GM18507 (cell line): ENCODE data around the gene ATAD3C.
A peak's percentile ranks its signal among the peaks of the same experiment; 100 is the strongest.
"Not testable (repeated sequence)": the region's sequence is repeated elsewhere in the genome, so short reads cannot be mapped to it uniquely, and the experiment has no call there.

Source experiments
- DNase-seq: peaks from one replicate; pipeline ENCODE4 v3.0.0; 2011; ENCODE audit warnings: low read depth; ENCODE audit not compliant: insufficient read length; ENCODE audit errors: extremely low spot score
- FAIRE-seq: peaks from 2 replicates; lab custom pipeline; 2011; peaks lifted over from hg19 to GRCh38; lab: Jason Lieb, UNC

ATAD3C gene

GRCh38 chr1:1418464-1419362 lies 30.8 kb upstream of the ATAD3C start:
- FAIRE-seq (peak; percentile 89), DNase-seq (no peak)

GRCh38 chr1:1419363-1419812 lies 30.1 kb upstream of the ATAD3C start:
- FAIRE-seq (no peak), DNase-seq (no peak)

- DNase-seq (no peak), FAIRE-seq (no peak)
Observed at GRCh38 chr1:1419813-1420653, 29.5 kb upstream of the ATAD3C start.

- no peak for DNase-seq
- FAIRE-seq: no peak
Observed at GRCh38 chr1:1420654-1421141, 28.8 kb upstream of the ATAD3C start.

- FAIRE-seq (no peak), DNase-seq (no peak)
Observed at GRCh38 chr1:1421147-1421906, 28.2 kb upstream of the ATAD3C start, which contains the start of gene ANKRD65. Gene ANKRD65 (minus strand): TSS chr1:1421276. CDS start chr1:1421005, 271 bp downstream.

GRCh38 chr1:1421907-1422464 lies 27.5 kb upstream of the ATAD3C start:
- DNase-seq: no peak

GRCh38 chr1:1422465-1423244 lies 26.8 kb upstream of the ATAD3C start:
- DNase-seq (no peak), FAIRE-seq (peak; percentile 50)

More at GRCh38 chr1:1421907-1422464, 27.5 kb upstream of the ATAD3C start:
- no peak for FAIRE-seq

- FAIRE-seq (no peak), DNase-seq (no peak)
Observed at GRCh38 chr1:1423245-1423597, 26.3 kb upstream of the ATAD3C start.

- no peak for DNase-seq
- no peak for FAIRE-seq
Observed at GRCh38 chr1:1424707-1425106, 24.8 kb upstream of the ATAD3C start.

GRCh38 chr1:1425426-1425752 lies 24.1 kb upstream of the ATAD3C start:
- FAIRE-seq: no peak
- DNase-seq: no peak

GRCh38 chr1:1425753-1426495 lies 23.6 kb upstream of the ATAD3C start:
- no peak for DNase-seq
- FAIRE-seq: no peak

GRCh38 chr1:1426496-1427105 lies 22.9 kb upstream of the ATAD3C start:
- no peak for DNase-seq
- FAIRE-seq: no peak

- FAIRE-seq: no peak
Observed at GRCh38 chr1:1427106-1427819, 22.2 kb upstream of the ATAD3C start.

GRCh38 chr1:1427820-1428148 lies 21.7 kb upstream of the ATAD3C start:
- FAIRE-seq (no peak), DNase-seq (no peak)

More at GRCh38 chr1:1427106-1427819, 22.2 kb upstream of the ATAD3C start:
- DNase-seq: no peak

- FAIRE-seq: no peak
- no peak for DNase-seq
Observed at GRCh38 chr1:1428174-1428573, 21.3 kb upstream of the ATAD3C start.

- FAIRE-seq: not testable (repeated sequence)
Observed at GRCh38 chr1:1428967-1429366, 20.5 kb upstream of the ATAD3C start.

GRCh38 chr1:1429671-1430073 lies 19.8 kb upstream of the ATAD3C start:
- FAIRE-seq: no peak
- no peak for DNase-seq

More at GRCh38 chr1:1428967-1429366, 20.5 kb upstream of the ATAD3C start:
- not testable (repeated sequence) for DNase-seq
